CD4-positive, alpha-beta T cell treated with Interleukin-15 for 4 hours (primary cell): ENCODE measurements around the gene KIAA1958.

Experiments used
- DNase-seq: peaks from one replicate; pipeline ENCODE4 v3.0.0-alpha.2; 2020; ENCODE audit warnings: low spot score

Gene KIAA1958

DNA sequence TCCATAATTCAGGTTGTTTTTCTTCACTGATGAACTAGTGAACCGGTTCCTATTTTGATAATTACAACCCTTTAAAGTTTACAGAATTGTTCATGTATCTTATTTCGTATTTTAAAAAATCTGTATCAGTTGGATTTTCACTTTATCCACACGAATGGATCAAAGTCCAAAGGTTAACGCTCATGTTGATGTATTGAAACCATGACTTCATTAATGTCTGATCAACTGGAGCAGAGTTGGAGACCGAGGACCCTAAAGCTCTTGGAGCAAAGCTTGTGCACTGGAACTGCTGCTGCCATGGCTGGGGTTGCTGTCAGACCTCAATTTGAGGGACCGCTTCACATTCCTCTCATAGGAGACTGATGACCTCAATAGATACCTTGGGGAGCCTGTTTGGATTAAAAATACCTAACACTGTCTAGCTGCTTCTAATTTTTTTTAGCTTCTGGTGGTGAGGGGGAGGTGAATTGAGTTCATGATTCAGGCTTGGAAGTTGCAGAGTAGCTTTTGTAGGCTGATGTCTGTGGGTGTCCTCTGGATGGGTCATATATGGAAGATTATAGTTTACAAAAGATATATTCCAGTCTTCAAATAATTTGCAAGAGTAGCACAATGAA, 45.1 kb downstream of the KIAA1958 start:
- DNase-seq = no peak

- DNase-seq = no peak
These were observed 45.8 kb downstream of the KIAA1958 start for GRCh38 chr9:112532427-112532826.

DNA sequence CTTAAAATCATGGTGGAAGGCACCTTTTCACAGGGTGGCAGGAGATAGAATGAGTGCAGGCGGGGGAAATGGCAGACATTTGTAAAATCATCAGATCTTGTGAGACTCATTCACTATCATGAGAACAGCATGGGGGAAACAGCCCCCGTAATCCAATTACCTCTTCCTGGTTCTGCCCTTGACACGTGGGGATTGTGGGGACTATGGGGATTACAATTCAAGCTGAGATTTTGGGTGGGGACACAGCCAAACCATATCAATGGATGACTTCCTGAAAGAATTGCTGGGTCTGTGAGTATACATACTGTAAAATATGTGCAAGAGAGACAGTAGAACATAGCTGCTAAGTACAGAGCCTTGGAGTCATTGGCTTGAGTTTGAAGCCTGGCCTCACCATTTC, 47.0 kb downstream of the KIAA1958 start:
- no peak for DNase-seq

DNA sequence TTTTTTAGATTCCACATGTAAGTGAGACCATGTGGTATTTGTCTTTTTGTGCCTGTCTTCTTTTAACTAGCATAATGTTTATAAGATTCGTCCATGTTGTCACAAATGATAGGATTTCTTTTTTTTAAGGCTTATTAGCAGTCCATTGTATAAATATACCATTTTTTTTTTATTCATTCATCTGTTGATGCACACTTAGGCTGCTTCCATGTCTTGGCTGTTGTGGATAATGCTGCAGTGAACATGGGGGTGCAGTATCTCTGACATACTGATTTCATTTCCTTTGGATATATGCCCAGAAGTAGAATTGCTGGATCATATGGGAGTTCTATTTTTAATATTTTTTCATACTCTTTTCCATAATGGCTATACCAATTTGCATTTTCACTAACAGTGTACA, 48.7 kb downstream of the KIAA1958 start:
- no peak for DNase-seq

DNA sequence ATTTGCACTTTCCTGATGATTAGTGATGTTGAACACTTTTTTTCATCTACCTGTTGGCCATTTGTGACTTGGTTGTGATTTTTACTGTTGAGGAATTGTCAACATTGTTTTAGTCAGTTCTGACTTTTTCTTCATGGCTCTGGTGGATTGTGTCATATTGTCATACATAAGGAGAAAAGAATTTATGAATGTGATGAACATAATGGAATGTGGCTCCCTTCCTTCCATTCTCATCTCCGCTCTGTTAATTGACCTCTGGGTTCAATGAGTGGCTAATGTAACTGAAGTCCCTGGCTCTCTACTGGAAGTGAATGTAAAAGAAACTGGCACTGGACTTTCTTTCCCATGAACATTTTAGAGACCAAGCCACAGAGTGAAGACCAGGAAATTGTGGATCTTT, 49.2 kb downstream of the KIAA1958 start:
- no peak for DNase-seq

DNA sequence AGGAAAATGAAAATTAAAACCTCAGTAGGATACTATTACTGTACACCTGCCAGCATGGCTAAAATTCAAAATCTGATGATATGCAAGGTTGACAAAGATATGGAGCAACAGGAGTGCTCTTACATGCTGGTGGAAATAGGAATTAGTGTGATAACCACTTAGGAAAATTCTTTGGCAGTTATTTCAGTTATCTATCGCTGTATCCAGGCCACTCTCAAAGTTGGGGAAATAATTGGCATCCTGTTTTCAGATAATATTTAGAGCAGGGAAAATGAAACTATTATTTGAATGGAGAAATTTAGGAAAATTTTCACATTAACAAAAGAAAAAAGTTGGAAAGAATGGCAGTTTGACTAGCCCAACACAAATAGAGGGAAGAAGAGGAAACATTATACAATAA, 50.9 kb downstream of the KIAA1958 start:
- no peak for DNase-seq

DNA sequence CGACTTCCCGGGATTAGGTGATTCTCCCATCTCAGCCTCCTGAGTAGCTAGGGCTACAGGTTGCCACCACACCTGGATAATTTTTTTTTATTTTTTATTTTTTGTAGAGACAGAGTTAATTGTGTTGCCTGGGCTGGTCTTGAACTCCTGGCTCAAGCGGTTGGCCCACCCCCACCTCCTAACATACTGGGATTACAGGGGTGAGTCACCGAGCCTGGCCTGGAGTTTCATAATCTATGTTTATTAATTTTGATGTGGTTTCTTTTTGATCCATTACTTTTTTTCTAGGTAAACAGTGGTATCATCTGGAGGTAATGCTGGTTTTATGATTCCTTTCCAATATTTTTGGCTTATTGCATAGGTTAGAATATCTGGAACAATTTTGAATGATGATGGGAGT, 54.2 kb downstream of the KIAA1958 start:
- no peak for DNase-seq

DNA sequence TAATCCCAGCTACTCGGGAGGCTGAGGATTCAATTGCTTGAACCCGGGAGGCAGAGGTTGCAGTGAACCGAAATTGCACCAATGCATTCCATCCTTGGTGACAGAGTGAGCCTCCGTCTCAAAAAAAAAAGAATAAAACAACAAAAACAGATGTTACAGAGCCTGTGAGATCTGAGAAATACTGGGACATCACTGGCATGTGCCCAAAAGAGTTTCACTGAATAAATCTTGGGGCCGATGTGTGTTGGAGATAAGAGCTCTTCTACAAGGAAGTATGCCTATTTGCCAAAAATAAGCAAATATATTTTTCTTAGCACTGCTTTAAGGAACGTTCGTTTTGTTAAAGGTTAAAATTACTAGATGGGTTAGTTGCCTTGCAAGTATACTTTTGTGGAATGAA, 55.1 kb downstream of the KIAA1958 start:
- no peak for DNase-seq

GRCh38 chr9:112542593-112543292, 56.1 kb downstream of the KIAA1958 start:
- DNase-seq = no peak

DNA sequence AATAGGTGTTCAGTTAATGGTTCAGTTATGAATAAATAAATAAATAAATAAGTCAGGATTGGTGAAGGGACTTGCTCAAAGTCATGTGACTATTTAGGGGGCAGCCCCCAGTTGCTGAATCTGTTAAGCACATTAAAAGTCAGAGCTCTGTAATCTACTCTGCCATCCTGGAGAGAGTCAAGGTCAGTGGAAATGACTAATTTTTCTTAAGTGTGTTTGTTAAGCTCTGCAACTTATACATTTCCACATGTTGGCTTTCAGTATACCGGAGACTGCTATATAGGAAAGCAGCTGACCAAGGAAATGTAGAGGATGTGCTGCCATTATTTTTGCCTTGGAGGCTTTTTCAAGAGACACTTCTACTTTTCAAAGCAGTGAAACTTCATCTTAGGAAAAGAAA, 57.9 kb downstream of the KIAA1958 start:
- no peak for DNase-seq

- no peak for DNase-seq
These were observed 58.6 kb downstream of the KIAA1958 start for GRCh38 chr9:112545237-112545636.

GRCh38 chr9:112546149-112547012, 59.8 kb downstream of the KIAA1958 start:
- DNase-seq = peak; percentile 4

GRCh38 chr9:112548051-112548440, 61.4 kb downstream of the KIAA1958 start:
- no peak for DNase-seq

GRCh38 chr9:112548836-112549595, 62.4 kb downstream of the KIAA1958 start:
- DNase-seq = no peak

- no peak for DNase-seq
These were observed 63.9 kb downstream of the KIAA1958 start for GRCh38 chr9:112550531-112550930.

DNA sequence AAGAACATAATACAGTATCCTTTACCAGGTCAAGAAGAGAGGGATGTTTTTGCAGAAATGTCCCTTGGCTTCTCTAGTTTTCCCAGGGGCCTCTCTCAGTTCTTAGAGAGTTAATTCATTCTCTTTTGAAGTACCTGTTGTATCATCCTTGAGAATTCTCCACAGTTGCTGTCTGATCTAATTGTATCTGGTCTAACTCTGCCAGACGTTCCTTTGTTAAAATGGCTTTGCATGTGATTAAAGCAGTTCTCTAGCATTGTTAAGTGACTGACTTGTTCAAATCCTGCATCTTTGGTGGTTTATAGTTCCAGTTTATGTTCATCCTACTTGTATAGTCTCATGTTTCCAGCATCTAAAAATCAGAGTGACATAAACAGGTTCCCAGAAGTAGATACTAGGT, 65.0 kb downstream of the KIAA1958 start:
- DNase-seq = no peak

DNA sequence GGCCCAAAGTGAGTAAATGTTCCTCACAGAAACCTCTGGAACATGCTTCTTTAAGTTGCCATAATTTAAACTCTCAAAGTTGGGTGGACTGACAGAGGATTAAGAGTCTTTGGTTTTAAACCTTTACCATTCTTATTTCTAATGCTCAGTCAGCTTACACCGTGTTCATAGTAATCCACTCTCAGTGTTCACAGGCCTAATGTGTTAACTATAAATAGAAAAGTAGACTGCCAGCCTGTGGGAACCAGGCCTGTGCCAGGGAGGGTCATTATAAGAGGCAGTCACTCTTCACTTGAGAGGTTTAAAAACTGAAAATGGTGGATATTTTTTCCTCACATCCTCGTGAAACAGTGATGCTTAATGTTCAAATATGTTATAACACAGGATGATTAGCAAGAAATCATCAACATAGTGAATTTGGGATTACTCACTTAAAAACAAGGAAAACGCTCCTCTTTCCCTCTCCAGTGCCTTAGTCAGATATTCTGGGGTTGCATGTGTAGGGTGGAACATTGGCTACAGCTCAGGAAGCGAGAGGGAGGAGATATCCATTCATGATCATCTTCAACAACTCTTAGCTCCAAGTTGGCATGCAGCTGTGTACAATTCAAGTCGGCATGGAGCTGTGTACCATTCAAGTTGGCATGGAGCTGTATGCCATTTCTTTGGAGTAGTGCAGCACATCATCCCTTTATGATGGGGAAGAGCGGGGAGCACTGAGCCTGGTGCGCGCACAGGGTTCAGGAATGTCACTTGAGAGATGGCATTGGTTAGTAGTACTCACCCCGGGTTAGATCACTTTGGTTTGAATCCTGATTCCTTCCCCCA, 65.8 kb downstream of the KIAA1958 start:
- no peak for DNase-seq

- no peak for DNase-seq
These were observed 66.7 kb downstream of the KIAA1958 start for GRCh38 chr9:112553256-112553826.

DNA sequence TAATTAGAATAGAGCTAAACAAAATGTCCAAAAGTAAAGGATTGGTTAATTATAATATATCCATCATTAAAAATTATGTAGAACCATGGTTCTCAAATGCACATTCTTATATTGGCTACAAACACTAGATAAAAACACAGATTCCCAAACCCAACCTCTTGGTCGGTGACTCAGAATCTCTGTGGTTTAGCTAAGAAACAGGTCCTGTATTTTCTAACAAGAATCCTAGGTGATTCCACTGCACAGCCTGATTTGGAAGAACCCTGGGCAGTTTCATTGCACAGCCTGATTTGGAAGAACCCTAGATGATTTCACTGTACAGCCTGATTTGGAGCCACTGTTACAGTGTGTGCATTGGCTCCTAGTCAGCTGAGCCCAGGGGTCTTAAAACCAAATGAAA, 67.9 kb downstream of the KIAA1958 start:
- no peak for DNase-seq

GRCh38 chr9:112555101-112555643, 68.5 kb downstream of the KIAA1958 start:
- DNase-seq = no peak
